IMR-90 (cell line): ENCODE data around the gene LCE1A. TPM values are rescaled to one million over a fixed set of nuclear protein-coding genes. Genes with fewer than 3 reads are reported as not detected.

ENCODE experiments used
- ATAC-seq: fragments of 200-7000 bp; cut with Tn5 transposase; 2 replicates; pipeline ENCODE4 v1.9.1; 2020; ENCODE audit warnings: low read depth, mild to moderate bottlenecking, moderate library complexity
- BruUV-seq: library from RNA; stranded (reverse); fragments of 400-500 nt; replicated peaks from 2 replicates; lab custom pipeline; 2021; lab: Mats Ljungman, UMichigan
- CTCF ChIA-PET: fragments of 300-600 bp; formaldehyde crosslinking; extraction: SDS; loops from one replicate; lab custom pipeline; 2021; ENCODE audit warnings: antibody characterized with exemption; lab: Yijun Ruan, JAX
- POLR2A ChIA-PET: fragments of 300-600 bp; sonication (Branson Sonifier 250); formaldehyde crosslinking; loops from one replicate; lab custom pipeline; 2022; ENCODE audit warnings: antibody characterized with exemption; ENCODE audit not compliant: unreplicated experiment; lab: Charles Lee
- DNase-seq: peaks from one replicate; pipeline ENCODE4 v3.0.0; 2013
- H2AFZ ChIP-seq: replicated peaks from 2 replicates; pipeline ENCODE3; 2013; ENCODE audit warnings: low read length, mild to moderate bottlenecking; ENCODE audit not compliant: poor library complexity
- H2AK5ac ChIP-seq: 2 replicates; pipeline ENCODE4 v1.6.1; 2013; ENCODE audit warnings: low read depth, low read length, inconsistent platforms
- H2AK9ac ChIP-seq: replicated peaks from 2 replicates; pipeline ENCODE3; 2013; ENCODE audit warnings: mild to moderate bottlenecking, low read depth, low read length, moderate library complexity; ENCODE audit not compliant: poor library complexity
- H2BK120ac ChIP-seq: 2 replicates; pipeline ENCODE4 v1.6.1; 2013; ENCODE audit warnings: low read depth, low read length, inconsistent platforms
- H2BK15ac ChIP-seq: 3 replicates; pipeline ENCODE4 v1.6.1; 2013; ENCODE audit warnings: low read depth, low read length, inconsistent platforms
- H2BK20ac ChIP-seq: 2 replicates; pipeline ENCODE4 v1.6.1; 2013; ENCODE audit warnings: low read depth, mild to moderate bottlenecking, inconsistent platforms, low read length, moderate library complexity
- H2BK5ac ChIP-seq: 2 replicates; pipeline ENCODE4 v1.6.1; 2013; ENCODE audit warnings: mild to moderate bottlenecking, low read depth, low read length, inconsistent platforms; ENCODE audit not compliant: poor library complexity, severe bottlenecking
- H3K14ac ChIP-seq: replicated peaks from 2 replicates; pipeline ENCODE4 v1.6.1; 2013; ENCODE audit warnings: low read depth, low read length, inconsistent platforms
- H3K18ac ChIP-seq: 2 replicates; pipeline ENCODE4 v1.6.1; 2013; ENCODE audit warnings: low read depth, low read length, control low read depth
- H3K23ac ChIP-seq: 2 replicates; pipeline ENCODE4 v1.6.1; 2013; ENCODE audit warnings: low read depth, low read length, inconsistent platforms
- H3K27ac ChIP-seq: 2 replicates; pipeline ENCODE4 v1.5.1; 2013; ENCODE audit warnings: mild to moderate bottlenecking, control low read depth, low read length; ENCODE audit not compliant: insufficient read depth
- H3K27me3 ChIP-seq: 2 replicates; pipeline ENCODE4 v1.6.1; 2013; ENCODE audit warnings: low read length; ENCODE audit not compliant: control insufficient read depth, insufficient read depth
- H3K36me3 ChIP-seq: 2 replicates; pipeline ENCODE4 v1.6.1; 2013; ENCODE audit warnings: low read length, mixed read lengths; ENCODE audit not compliant: control insufficient read depth, insufficient read depth
- H3K4ac ChIP-seq: 2 replicates; pipeline ENCODE4 v1.6.1; 2013; ENCODE audit warnings: low read depth, low read length, inconsistent platforms
- H3K4me1 ChIP-seq: 2 replicates; pipeline ENCODE4 v1.6.1; 2013; ENCODE audit warnings: low read length, mixed read lengths; ENCODE audit not compliant: control insufficient read depth, insufficient read depth
- H3K4me2 ChIP-seq: 2 replicates; pipeline ENCODE4 v1.6.1; 2013; ENCODE audit warnings: low read depth, mild to moderate bottlenecking, control low read depth, low read length, moderate library complexity
- H3K4me3 ChIP-seq: 2 replicates; pipeline ENCODE4 v1.5.1; 2013; ENCODE audit warnings: low read depth, mild to moderate bottlenecking, control low read depth, low read length, moderate library complexity; ENCODE audit not compliant: insufficient read depth
- H3K56ac ChIP-seq: 2 replicates; pipeline ENCODE4 v1.6.1; 2013; ENCODE audit warnings: low read length, inconsistent platforms; ENCODE audit not compliant: insufficient read depth; ENCODE audit errors: extremely low read depth
- H3K79me1 ChIP-seq, 2 experiments: 2 replicates each; pipeline ENCODE4 v1.6.1; 2013; ENCODE audit warnings: low read length in 2 of 2, inconsistent platforms in 1 of 2, low read depth in 1 of 2
- H3K9ac ChIP-seq: 2 replicates; pipeline ENCODE4 v1.6.1; 2013; ENCODE audit warnings: low read depth, low read length, control low read depth
- H3K9me1 ChIP-seq: 2 replicates; pipeline ENCODE4 v1.6.1; 2013; ENCODE audit warnings: low read length, inconsistent platforms; ENCODE audit not compliant: insufficient read depth
- H3K9me3 ChIP-seq: 2 replicates; pipeline ENCODE4 v1.6.1; 2013; ENCODE audit warnings: low read length; ENCODE audit not compliant: control insufficient read depth, insufficient read depth
- H4K20me1 ChIP-seq: 2 replicates; pipeline ENCODE4 v1.6.1; 2013; ENCODE audit warnings: low read length, inconsistent platforms; ENCODE audit not compliant: insufficient read depth
- H4K5ac ChIP-seq: 2 replicates; pipeline ENCODE4 v1.6.1; 2013; ENCODE audit warnings: mild to moderate bottlenecking, low read depth, low read length, control low read depth
- H4K8ac ChIP-seq, 2 experiments: 2 replicates each; pipeline ENCODE4 v1.6.1; 2013; ENCODE audit warnings: low read depth in 2 of 2, low read length in 2 of 2, control low read depth in 1 of 2, inconsistent platforms in 1 of 2
- H4K91ac ChIP-seq: 2 replicates; pipeline ENCODE4 v1.6.1; 2013; ENCODE audit warnings: low read depth, low read length, inconsistent platforms; ENCODE audit not compliant: insufficient read depth
- CEBPB ChIP-seq: IDR thresholded peaks from 2 replicates; pipeline ENCODE4 v1.6.1; 2012; ENCODE audit warnings: low read depth, low read length, improper control_type of control experiment
- CHD1 ChIP-seq: IDR thresholded peaks from 2 replicates; pipeline ENCODE4 v1.6.1; 2012; ENCODE audit warnings: low read depth, low read length, improper control_type of control experiment
- POLR2A ChIP-seq: IDR thresholded peaks from 2 replicates; pipeline ENCODE4 v1.6.1; 2012; ENCODE audit warnings: mild to moderate bottlenecking, low read depth, low read length
- RAD21 ChIP-seq: IDR thresholded peaks from 2 replicates; pipeline ENCODE4 v1.6.1; 2012; ENCODE audit warnings: low read length, improper control_type of control experiment
- SMC3 ChIP-seq: fragments of 150-350 bp; IDR thresholded peaks from 2 replicates; pipeline ENCODE4 v1.6.1; 2016; ENCODE audit warnings: low read depth, mild to moderate bottlenecking, antibody characterized with exemption, low read length, moderate library complexity
- WGBS, 2 experiments: methylation state at CpG; one replicate each; pipeline versions ENCODE4 v1.1.5 to v1.1.7; 2013; ENCODE audit warnings: missing lambda C conversion rate in 2 of 2; ENCODE audit not compliant: insufficient read length in 1 of 2; ENCODE audit errors: extremely low coverage in 2 of 2; 5-methylcytosine and 5-hydroxymethylcytosine counted together
- dilution Hi-C: fragments of 300-500 bp; cut with HindIII; formaldehyde crosslinking; loops from one replicate; pipeline ENCODE4 v1.14.3; 2018; ENCODE audit warnings: low sequenced_read_pairs; ENCODE audit not compliant: unreplicated experiment
- in situ Hi-C: fragments of 300-500 bp; cut with MboI; formaldehyde crosslinking; loops from 3 replicates; pipeline ENCODE4 v1.14.3; 2019; ENCODE audit warnings: low sequenced_read_pairs, inconsistent platforms, mixed read lengths
- intact Hi-C: fragments of 100-400 bp; cut with micrococcal nuclease; formaldehyde crosslinking; loops from 2 replicates; pipeline ENCODE4 v1.10.0; 2022
- polyA plus RNA-seq, 3 experiments: library from polyadenylated mRNA; depleted of rRNA; stranded (reverse); fragments of >200 nt; gene quantifications; 2 replicates each; pipeline ENCODE4 v1.2.3, GENCODE V29; 2012; ENCODE audit warnings: low replicate concordance in 1 of 3
- total RNA-seq: library from RNA; depleted of rRNA; stranded (reverse); fragments of >200 nt; gene quantifications from 2 replicates; pipeline ENCODE4 v1.2.3, GENCODE V29; 2012
- TF ChIP-seq, protein P1 (sequence below): conservative IDR thresholded peaks from 2 replicates; pipeline ENCODE4 v1.5.1; 2012; ENCODE audit warnings: mild to moderate bottlenecking, low read depth, low read length, improper control_type of control experiment
- TF ChIP-seq, protein P2 (sequence below): fragments of 150-350 bp; IDR thresholded peaks from 2 replicates; pipeline ENCODE4 v1.6.1; 2016; ENCODE audit warnings: low read depth, mild to moderate bottlenecking, low read length, moderate library complexity, borderline replicate concordance

The LCE1A gene
- total and polyA plus RNA-seq, 2 of the 4 experiments (the other 2 are of a cell fraction) = not detected

DNA sequence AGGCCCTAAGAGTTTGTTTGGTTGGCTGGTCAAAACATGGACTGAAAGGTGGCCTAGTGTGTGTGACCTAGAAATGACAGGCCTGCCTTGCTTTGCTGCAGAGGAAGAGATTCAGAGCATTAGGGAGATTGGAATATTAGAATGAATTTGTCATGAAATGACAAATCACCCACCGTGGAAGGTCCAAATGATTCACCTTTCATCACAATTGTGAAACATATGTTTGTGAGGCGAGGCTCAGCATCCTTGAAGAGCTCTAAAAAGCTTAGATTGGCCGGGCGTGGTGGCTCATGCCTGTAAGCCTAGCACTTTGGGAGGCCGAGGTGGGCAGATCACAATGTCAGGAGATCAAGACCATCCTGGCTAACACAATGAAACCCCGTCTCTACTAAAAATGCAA is 10.0 kb upstream of the LCE1A start:
- Histone ChIP-seq H4K5ac (no peak overlapping the region), H2BK120ac (no peak overlapping the region), H3K27me3 (no peaks in the 10 kb centered on the region), H3K4me3 (no peak overlapping the region), H4K91ac (no peak overlapping the region), H3K14ac (no peak overlapping the region), H3K4ac (no peak overlapping the region), H3K4me1 (no peaks in the 10 kb centered on the region), H2BK20ac (no peak overlapping the region), H3K9me3 (no peaks in the 10 kb centered on the region), H3K4me2 (no peak overlapping the region), H2BK15ac (no peak overlapping the region), H2AFZ (no peak overlapping the region), H2AK9ac (no peak overlapping the region), H2AK5ac (no peak overlapping the region), H4K8ac (no peak overlapping the region), H3K9ac (no peak overlapping the region), H3K23ac (no peak overlapping the region), H3K36me3 (no peaks in the 10 kb centered on the region), H3K79me1 (no peaks in the 10 kb centered on the region), H3K18ac (no peak overlapping the region), H4K20me1 (no peaks in the 10 kb centered on the region), H3K56ac (no peak overlapping the region), H3K27ac (no peak overlapping the region), H2BK5ac (no peak overlapping the region), H3K9me1 (no peaks in the 10 kb centered on the region)
- CTCF ChIA-PET = no interaction called here
- no peak for DNase-seq
- 39% methylated on average over 4 of the region's 6 CpGs; no CpG with 5 or more reads in 1 of the 2 experiments for WGBS, 2 experiments
- in situ Hi-C loops (no loop called here), intact Hi-C loops (no loop called here), dilution Hi-C loops (no loop called here)
- TF ChIP-seq, protein P1, sequence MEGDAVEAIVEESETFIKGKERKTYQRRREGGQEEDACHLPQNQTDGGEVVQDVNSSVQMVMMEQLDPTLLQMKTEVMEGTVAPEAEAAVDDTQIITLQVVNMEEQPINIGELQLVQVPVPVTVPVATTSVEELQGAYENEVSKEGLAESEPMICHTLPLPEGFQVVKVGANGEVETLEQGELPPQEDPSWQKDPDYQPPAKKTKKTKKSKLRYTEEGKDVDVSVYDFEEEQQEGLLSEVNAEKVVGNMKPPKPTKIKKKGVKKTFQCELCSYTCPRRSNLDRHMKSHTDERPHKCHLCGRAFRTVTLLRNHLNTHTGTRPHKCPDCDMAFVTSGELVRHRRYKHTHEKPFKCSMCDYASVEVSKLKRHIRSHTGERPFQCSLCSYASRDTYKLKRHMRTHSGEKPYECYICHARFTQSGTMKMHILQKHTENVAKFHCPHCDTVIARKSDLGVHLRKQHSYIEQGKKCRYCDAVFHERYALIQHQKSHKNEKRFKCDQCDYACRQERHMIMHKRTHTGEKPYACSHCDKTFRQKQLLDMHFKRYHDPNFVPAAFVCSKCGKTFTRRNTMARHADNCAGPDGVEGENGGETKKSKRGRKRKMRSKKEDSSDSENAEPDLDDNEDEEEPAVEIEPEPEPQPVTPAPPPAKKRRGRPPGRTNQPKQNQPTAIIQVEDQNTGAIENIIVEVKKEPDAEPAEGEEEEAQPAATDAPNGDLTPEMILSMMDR = no peak
- TF ChIP-seq CHD1 = no peak
- no peak for TF ChIP-seq RAD21
- no peak for TF ChIP-seq CEBPB
- no peak for TF ChIP-seq SMC3
- TF ChIP-seq, protein P2, sequence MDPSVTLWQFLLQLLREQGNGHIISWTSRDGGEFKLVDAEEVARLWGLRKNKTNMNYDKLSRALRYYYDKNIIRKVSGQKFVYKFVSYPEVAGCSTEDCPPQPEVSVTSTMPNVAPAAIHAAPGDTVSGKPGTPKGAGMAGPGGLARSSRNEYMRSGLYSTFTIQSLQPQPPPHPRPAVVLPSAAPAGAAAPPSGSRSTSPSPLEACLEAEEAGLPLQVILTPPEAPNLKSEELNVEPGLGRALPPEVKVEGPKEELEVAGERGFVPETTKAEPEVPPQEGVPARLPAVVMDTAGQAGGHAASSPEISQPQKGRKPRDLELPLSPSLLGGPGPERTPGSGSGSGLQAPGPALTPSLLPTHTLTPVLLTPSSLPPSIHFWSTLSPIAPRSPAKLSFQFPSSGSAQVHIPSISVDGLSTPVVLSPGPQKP = no peak
- TF ChIP-seq POLR2A = no peak
- no TSS peak for BruUV-seq
- ATAC-seq = no peak
- POLR2A ChIA-PET = no interaction called here
